HCT116 (cell line): ENCODE data around the gene MPPED1. TPM values are rescaled to one million over a fixed set of nuclear protein-coding genes. Genes with fewer than 3 reads are reported as not detected.

ENCODE experiments used
- ATAC-seq: fragments of 200-7000 bp; cut with Tn5 transposase; 2 replicates; pipeline ENCODE4 v1.9.1; 2020; ENCODE audit warnings: mild to moderate bottlenecking, moderate library complexity
- BruUV-seq: library from RNA; stranded (reverse); fragments of 400-500 nt; replicated peaks from 2 replicates; lab custom pipeline; 2021; lab: Mats Ljungman, UMichigan
- CTCF ChIA-PET: fragments of 300-600 bp; sonication (Branson Sonifier 250); formaldehyde crosslinking; loops from one replicate; lab custom pipeline; 2021; ENCODE audit warnings: antibody characterized with exemption; lab: Charles Lee
- POLR2A ChIA-PET: fragments of 300-600, 350-600 bp; sonication (Branson Sonifier 250); formaldehyde crosslinking; loops from one replicate; lab custom pipeline; 2021; ENCODE audit warnings: antibody characterized with exemption; lab: Charles Lee
- RAD21 ChIA-PET, 2 experiments: fragments of 300-600 bp; sonication (Branson Sonifier 250); formaldehyde crosslinking; loops; one replicate each; lab custom pipeline; 2023; ENCODE audit warnings: low total read pairs in 2 of 2; ENCODE audit not compliant: uncharacterized antibody in 2 of 2, unreplicated experiment in 2 of 2, low non-redundant PET in 1 of 2; lab: Charles Lee
- DNase-seq: peaks from one replicate; pipeline ENCODE4 v3.0.0-alpha.2; 2010; ENCODE audit warnings: low read depth, low spot score
- H2AFZ ChIP-seq: fragments of 200-600 bp; shearing (Covaris generic), sonication (generic); 2 replicates; pipeline ENCODE4 v1.6.1; 2017; ENCODE audit warnings: low read depth, mixed run types, mixed read lengths, antibody characterized with exemption, low read length; ENCODE audit not compliant: poor library complexity, severe bottlenecking
- H3K27ac ChIP-seq: 2 replicates; pipeline ENCODE4 v1.5.1; 2012; ENCODE audit warnings: low read depth, low read length
- H3K27me3 ChIP-seq: fragments of 200-600 bp; sonication (generic); 2 replicates; pipeline ENCODE4 v1.6.1; 2016; ENCODE audit warnings: mixed run types, low read length, mixed read lengths; ENCODE audit not compliant: insufficient read depth
- H3K36me3 ChIP-seq, 2 experiments: fragments of 200-500 bp in 1 of 2; fragments of 200-600 bp in 1 of 2; sonication (Bioruptor generic) in 1 of 2; sonication (generic) in 1 of 2; 2 replicates each; pipeline versions ENCODE4 v1.5.1 to v1.6.1; 2014 to 2016; ENCODE audit warnings: low read length in 2 of 2, inconsistent platforms in 1 of 2, mixed read lengths in 1 of 2, mixed run types in 1 of 2; ENCODE audit not compliant: insufficient read depth in 2 of 2, control insufficient read depth in 1 of 2
- H3K4me1 ChIP-seq, 2 experiments: fragments of 200-600 bp in 1 of 2; sonication (generic) in 1 of 2; 2 replicates each; pipeline versions ENCODE4 v1.5.1 to v1.6.1; 2012 to 2017; ENCODE audit warnings: low read length in 2 of 2, inconsistent platforms in 1 of 2, mild to moderate bottlenecking in 1 of 2, mixed read lengths in 1 of 2, mixed run types in 1 of 2, moderate library complexity in 1 of 2; ENCODE audit not compliant: insufficient read depth in 2 of 2, control insufficient read depth in 1 of 2
- H3K4me2 ChIP-seq: fragments of 200-600 bp; sonication (generic); 2 replicates; pipeline ENCODE4 v1.6.1; 2017; ENCODE audit warnings: mixed run types, low read length, mixed read lengths
- H3K4me3 ChIP-seq, 2 experiments: fragments of 200-600 bp in 1 of 2; sonication (generic) in 1 of 2; replicated peaks in 1 of 2; 2 replicates each; pipeline ENCODE4 v1.5.1; 2011 to 2016; ENCODE audit warnings: low read length in 2 of 2, control low read depth in 1 of 2, low read depth in 1 of 2, mild to moderate bottlenecking in 1 of 2, mixed read lengths in 1 of 2, mixed run types in 1 of 2
- H3K79me2 ChIP-seq: fragments of 200-600 bp; sonication (generic); 2 replicates; pipeline ENCODE4 v1.6.1; 2017; ENCODE audit warnings: mild to moderate bottlenecking, mixed run types, low read length, moderate library complexity, mixed read lengths; ENCODE audit not compliant: insufficient read depth
- H3K9ac ChIP-seq: fragments of 200-600 bp; sonication (generic); 2 replicates; pipeline ENCODE4 v1.6.1; 2016; ENCODE audit warnings: low read length, mixed read lengths
- H3K9me2 ChIP-seq: fragments of 200-600 bp; sonication (generic), shearing (Covaris generic); 2 replicates; pipeline ENCODE4 v1.6.1; 2017; ENCODE audit warnings: mixed run types, mild to moderate bottlenecking, moderate library complexity; ENCODE audit not compliant: insufficient read depth
- H3K9me3 ChIP-seq, 2 experiments: fragments of 200-500 bp in 1 of 2; fragments of 200-600 bp in 1 of 2; sonication (Bioruptor generic) in 1 of 2; sonication (generic) in 1 of 2; 2 replicates each; pipeline ENCODE4 v1.6.1; 2014 to 2017; ENCODE audit warnings: low read length in 2 of 2, mixed read lengths in 2 of 2, inconsistent platforms in 1 of 2, low read depth in 1 of 2, mild to moderate bottlenecking in 1 of 2, mixed run types in 1 of 2, moderate library complexity in 1 of 2; ENCODE audit not compliant: control insufficient read depth in 1 of 2, insufficient read depth in 1 of 2
- H4K20me1 ChIP-seq: fragments of 200-600 bp; sonication (generic), shearing (Covaris generic); 2 replicates; pipeline ENCODE4 v1.6.1; 2017; ENCODE audit warnings: mixed run types, mild to moderate bottlenecking, moderate library complexity; ENCODE audit not compliant: insufficient read depth
- FOSL1 ChIP-seq: IDR thresholded peaks from 2 replicates; pipeline ENCODE4 v1.6.1; 2012; ENCODE audit warnings: low read depth
- POLR2AphosphoS5 ChIP-seq: IDR thresholded peaks from 2 replicates; pipeline ENCODE4 v1.6.1; 2011; ENCODE audit warnings: mild to moderate bottlenecking, low read depth, low read length, moderate library complexity
- RAD21 ChIP-seq: IDR thresholded peaks from 2 replicates; pipeline ENCODE4 v1.6.1; 2012; ENCODE audit warnings: low read depth, mild to moderate bottlenecking
- SIN3A ChIP-seq: IDR thresholded peaks from 2 replicates; pipeline ENCODE4 v1.6.1; 2012; ENCODE audit warnings: low read depth
- TCF7L2 ChIP-seq: IDR thresholded peaks from 2 replicates; pipeline ENCODE4 v1.7.0; 2011; ENCODE audit warnings: borderline replicate concordance, inconsistent platforms; ENCODE audit not compliant: insufficient read depth, insufficient read length; ENCODE audit errors: extremely low read depth
- YY1 ChIP-seq: IDR thresholded peaks from 2 replicates; pipeline ENCODE4 v1.6.1; 2011; ENCODE audit warnings: low read length, low read depth, moderate library complexity, mild to moderate bottlenecking; ENCODE audit not compliant: insufficient replicate concordance; ENCODE audit errors: extremely low read depth
- ZFX ChIP-seq: fragments of 450-650 bp; IDR thresholded peaks from 2 replicates; pipeline ENCODE4 v1.6.1; 2017
- ZNF274 ChIP-seq: fragments of 200-500 bp; sonication (Bioruptor generic); IDR thresholded peaks from 2 replicates; pipeline ENCODE4 v1.6.1; 2014; ENCODE audit warnings: mild to moderate bottlenecking, low read depth, low read length, inconsistent platforms
- intact Hi-C: fragments of 100-400 bp; cut with micrococcal nuclease; formaldehyde crosslinking; loops from 2 replicates; pipeline ENCODE4 v1.10.0; 2022
- total RNA-seq: library from RNA; stranded (reverse); gene quantifications from one replicate; pipeline ENCODE4 v1.2.1, GENCODE V29; 2021; ENCODE audit not compliant: unreplicated experiment
- TF ChIP-seq, protein P1 (sequence below): IDR thresholded peaks from 2 replicates; pipeline ENCODE4 v1.6.1; 2012

The MPPED1 gene
- total RNA-seq, 1 experiment from 2014 or later = not detected

DNA sequence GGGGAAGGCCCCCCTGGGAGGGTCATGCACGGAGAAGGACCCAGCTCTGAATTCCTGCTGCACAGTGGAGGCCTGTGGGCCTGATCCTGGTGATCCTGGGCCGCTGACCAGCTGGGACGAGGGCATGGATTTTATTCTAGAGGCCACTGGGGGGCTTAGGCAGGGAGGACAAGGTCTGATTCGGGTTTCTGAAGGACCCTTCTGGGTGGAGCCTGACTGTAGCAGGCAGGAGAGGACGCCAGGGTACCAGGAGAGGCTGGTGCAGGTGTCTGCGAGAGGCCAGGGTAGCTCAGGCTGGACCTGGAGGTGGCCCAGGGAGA, 31.3 kb downstream of the MPPED1 start:
- Histone ChIP-seq H3K4me3 (no peak overlapping the region), H3K4me2 (no peak overlapping the region), H3K9me2 (no peaks in the 10 kb centered on the region), H3K9ac (no peak overlapping the region), H3K9me3 (no peaks in the 10 kb centered on the region), H3K4me1 (no peaks in the 10 kb centered on the region), H3K27ac (no peak overlapping the region), H3K27me3 (peaks cover 11% of the 10 kb centered on the region; the same call in 1 of the 2 replicates), H4K20me1 (no peaks in the 10 kb centered on the region), H3K79me2 (no peaks in the 10 kb centered on the region), H2AFZ (no peak overlapping the region), H3K36me3 (no peaks in the 10 kb centered on the region)
- TF ChIP-seq TCF7L2 (no peak), ZFX (no peak), ZNF274 (no peak), RAD21 (no peak)
- ATAC-seq (no peak), DNase-seq (no peak)
- ChIA-PET POLR2A (no interaction called here), CTCF (no interaction called here), RAD21 (no interaction called here)
- no TSS peak for BruUV-seq
- intact Hi-C loops = no loop called here

DNA sequence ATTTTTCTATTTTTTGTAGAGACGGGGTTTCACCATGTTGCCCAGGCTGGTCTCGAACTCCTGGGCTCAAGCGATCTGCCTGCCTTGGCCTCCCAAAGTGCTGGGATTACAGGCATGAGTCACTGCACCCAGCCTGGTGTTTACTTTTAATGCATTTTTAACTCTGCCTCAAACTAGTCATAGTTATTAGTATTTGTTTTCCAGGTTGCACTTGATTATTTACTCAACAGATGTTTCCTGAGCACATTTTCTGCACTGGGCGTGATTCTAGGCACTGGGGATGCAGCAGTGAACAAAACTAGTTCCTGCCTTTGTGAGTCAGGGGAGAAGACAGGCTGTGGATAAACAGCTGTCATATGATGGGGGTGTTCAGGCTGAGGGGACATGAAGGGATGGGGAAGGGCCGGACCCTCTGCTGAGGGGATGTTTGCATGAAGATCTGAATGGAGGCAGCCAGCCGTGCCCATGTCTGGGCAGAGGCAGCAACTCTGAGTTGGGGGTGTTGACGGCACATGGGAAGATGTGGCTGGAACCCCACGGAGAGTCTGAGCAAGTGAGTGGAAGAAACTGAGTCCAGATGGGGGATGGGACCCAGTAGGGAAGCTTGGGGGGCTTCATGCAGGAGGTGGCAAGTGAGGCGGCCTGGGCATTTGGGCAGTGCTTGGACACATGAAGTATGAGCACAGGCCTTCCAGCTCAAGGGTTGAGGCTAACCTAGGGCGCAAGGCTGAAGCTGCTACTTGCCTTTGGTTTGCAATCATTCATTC, 34.4 kb downstream of the MPPED1 start:
- intact Hi-C loops = no loop called here
- TF ChIP-seq SIN3A (no peak), POLR2AphosphoS5 (no peak), YY1 (no peak), FOSL1 (no peak)
- TF ChIP-seq, protein P1, sequence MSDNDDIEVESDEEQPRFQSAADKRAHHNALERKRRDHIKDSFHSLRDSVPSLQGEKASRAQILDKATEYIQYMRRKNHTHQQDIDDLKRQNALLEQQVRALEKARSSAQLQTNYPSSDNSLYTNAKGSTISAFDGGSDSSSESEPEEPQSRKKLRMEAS = no peak
- H3K9ac ChIP-seq = no peak overlapping the region

More for the DNA sequence above, 34.4 kb downstream of the MPPED1 start:
- DNase-seq (no peak), ATAC-seq (no peak)
- BruUV-seq = no TSS peak
- Histone ChIP-seq H3K27ac (no peak overlapping the region), H3K4me3 (no peak overlapping the region), H3K79me2 (no peaks in the 10 kb centered on the region), H3K9me2 (no peaks in the 10 kb centered on the region), H3K4me2 (no peak overlapping the region), H3K36me3 (no peaks in the 10 kb centered on the region), H3K9me3 (no peaks in the 10 kb centered on the region), H2AFZ (no peak overlapping the region), H4K20me1 (no peaks in the 10 kb centered on the region), H3K4me1 (no peaks in the 10 kb centered on the region), H3K27me3 (no peaks in the 10 kb centered on the region)
- POLR2A ChIA-PET = no interaction called here
- RAD21 ChIA-PET = no interaction called here
- CTCF ChIA-PET = no interaction called here
